CD8-positive, alpha-beta memory T cell (primary cell): ENCODE measurements around the gene DNAH10. TPM values are rescaled to one million over a fixed set of nuclear protein-coding genes. Genes with fewer than 3 reads are reported as not detected.

Experiments used
- CTCF ChIA-PET: fragments of 350-600 bp; sonication (Branson Sonifier 250); formaldehyde crosslinking; loops from one replicate; lab custom pipeline; 2021; ENCODE audit warnings: antibody characterized with exemption; lab: Charles Lee
- POLR2A ChIA-PET: fragments of 350-600 bp; sonication (Branson Sonifier 250); formaldehyde crosslinking; loops from one replicate; lab custom pipeline; 2021; ENCODE audit warnings: antibody characterized with exemption; lab: Charles Lee
- DNase-seq, 5 donors: peaks; one replicate each; pipeline versions ENCODE4 v3.0.0 to v3.0.0-alpha.2; 2020 to 2022; ENCODE audit warnings: mixed read lengths in 1 of 5
- H3K27ac ChIP-seq: one replicate; pipeline ENCODE4 v1.7.0; 2013; ENCODE audit warnings: low read depth, mild to moderate bottlenecking, low read length, moderate library complexity
- H3K27me3 ChIP-seq: 2 replicates; pipeline ENCODE4 v1.7.0; 2013; ENCODE audit warnings: low read length, mild to moderate bottlenecking; ENCODE audit not compliant: insufficient read depth, poor library complexity, severe bottlenecking
- H3K36me3 ChIP-seq: 2 replicates; pipeline ENCODE4 v1.7.0; 2013; ENCODE audit warnings: mild to moderate bottlenecking, low read length, moderate library complexity; ENCODE audit not compliant: insufficient read depth
- H3K4me1 ChIP-seq: 2 replicates; pipeline ENCODE4 v1.7.0; 2013; ENCODE audit warnings: mild to moderate bottlenecking, low read length, moderate library complexity; ENCODE audit not compliant: insufficient read depth
- H3K4me3 ChIP-seq: 2 replicates; pipeline ENCODE4 v1.7.0; 2013; ENCODE audit warnings: mild to moderate bottlenecking, low read length
- H3K9me3 ChIP-seq: 2 replicates; pipeline ENCODE4 v1.7.0; 2013; ENCODE audit warnings: mild to moderate bottlenecking, low read length
- H3K27ac Mint-ChIP-seq, 8 donors: one replicate each; pipeline ENCODE4 v1.8.0; 2020 to 2021; ENCODE audit warnings: mixed read lengths in 8 of 8, mild to moderate bottlenecking in 6 of 8, inconsistent platforms in 3 of 8, moderate library complexity in 3 of 8
- H3K27me3 Mint-ChIP-seq, 2 donors: one replicate each; pipeline ENCODE4 v1.8.0; 2020 to 2021; ENCODE audit warnings: mixed read lengths in 2 of 2, mild to moderate bottlenecking in 1 of 2, moderate library complexity in 1 of 2
- H3K36me3 Mint-ChIP-seq, 3 donors: one replicate each; pipeline ENCODE4 v1.8.0; 2020 to 2021; ENCODE audit warnings: mixed read lengths in 3 of 3, inconsistent platforms in 1 of 3, mild to moderate bottlenecking in 1 of 3
- H3K4me1 Mint-ChIP-seq, 3 donors: one replicate each; pipeline ENCODE4 v1.8.0; 2020 to 2021; ENCODE audit warnings: mixed read lengths in 3 of 3, inconsistent platforms in 1 of 3, mild to moderate bottlenecking in 1 of 3
- H3K4me3 Mint-ChIP-seq, 7 donors: one replicate each; pipeline ENCODE4 v1.8.0; 2020 to 2021; ENCODE audit warnings: mixed read lengths in 7 of 7, mild to moderate bottlenecking in 6 of 7, moderate library complexity in 4 of 7, inconsistent platforms in 2 of 7
- H3K9me3 Mint-ChIP-seq, 5 donors: one replicate each; pipeline ENCODE4 v1.8.0; 2020 to 2022; ENCODE audit warnings: mixed read lengths in 5 of 5, mild to moderate bottlenecking in 3 of 5, moderate library complexity in 2 of 5, inconsistent platforms in 1 of 5
- polyA plus RNA-seq: library from polyadenylated mRNA; unstranded; fragments of 300-500 nt; fragmentation: Illumina TruSeq; gene quantifications from one replicate; pipeline ENCODE4 v1.2.3, GENCODE V29; 2021
- total RNA-seq, 2 experiments: library from RNA; stranded (reverse); gene quantifications; one replicate each; pipeline ENCODE4 v1.2.3, GENCODE V29; 2021

The DNAH10 gene
- total and polyA plus RNA-seq, 3 experiments from 2014 or later, result 0.09 to 0.13 TPM; not detected in 1

DNA sequence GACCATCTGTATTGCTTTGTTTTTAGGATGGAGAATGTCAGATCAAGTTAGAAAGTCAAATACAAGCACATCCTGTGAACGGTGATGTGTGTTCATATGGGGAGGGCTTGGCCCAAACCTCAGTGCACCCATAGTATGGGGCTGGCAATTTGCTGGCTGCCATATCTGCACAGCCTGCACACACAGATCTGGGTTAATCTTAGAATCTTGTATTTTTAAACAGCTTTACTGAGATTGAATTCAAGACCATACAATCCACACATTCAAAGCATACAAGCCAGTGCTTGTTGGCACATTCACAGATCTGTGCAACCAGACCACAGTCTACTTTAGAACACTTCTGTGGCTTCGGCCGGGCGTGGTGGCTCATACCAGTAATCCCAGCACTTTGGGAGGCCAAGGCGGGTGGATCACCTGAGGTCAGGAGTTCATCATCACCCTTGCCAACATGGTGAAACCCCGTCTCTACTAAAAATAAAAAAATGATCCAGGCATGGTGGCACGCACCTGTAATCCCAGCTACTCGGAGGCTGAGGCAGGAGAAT, 120.1 kb downstream of the DNAH10 start:
- no peaks in the 10 kb centered on the region for H3K9me3 ChIP-seq
- no peaks in the 10 kb centered on the region for H3K4me1 Mint-ChIP-seq
- H3K27me3 Mint-ChIP-seq, result peaks cover 6 to 44% of the 10 kb centered on the region in 2 donors
- H3K4me3 ChIP-seq, result no peak overlapping the region
- H3K4me3 Mint-ChIP-seq, result no peak overlapping the region
- no peaks in the 10 kb centered on the region for H3K9me3 Mint-ChIP-seq
- H3K4me1 ChIP-seq, result no peaks in the 10 kb centered on the region
- POLR2A ChIA-PET, result no interaction called here
- no peaks in the 10 kb centered on the region for H3K36me3 ChIP-seq
- H3K27ac ChIP-seq, result no peak overlapping the region
- H3K27me3 ChIP-seq, result no peaks in the 10 kb centered on the region
- no peak overlapping the region for H3K27ac Mint-ChIP-seq
- CTCF ChIA-PET, result no interaction called here
- H3K36me3 Mint-ChIP-seq, result no peaks in the 10 kb centered on the region
- no peak for DNase-seq

DNA sequence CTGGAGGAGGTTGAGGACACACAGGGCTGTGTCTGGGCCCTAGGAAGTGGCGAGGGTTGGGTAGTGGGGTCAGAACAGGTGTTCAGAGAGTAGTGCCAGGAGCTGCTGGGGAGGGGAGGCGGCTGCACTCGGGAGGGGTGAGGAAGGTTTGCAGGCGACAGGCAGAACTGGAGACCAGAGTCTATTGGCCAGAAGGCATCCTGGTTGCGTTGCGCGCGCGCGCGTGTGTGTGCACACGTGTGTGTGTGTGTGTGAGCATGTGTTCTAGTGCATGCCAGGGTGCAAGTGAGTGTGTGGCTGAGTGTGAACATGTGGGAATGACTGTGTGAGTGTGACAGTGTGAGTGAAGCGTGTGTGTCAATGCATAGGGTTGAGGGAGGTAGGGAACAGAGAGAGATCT, 124.2 kb downstream of the DNAH10 start:
- no peaks in the 10 kb centered on the region for H3K4me1 Mint-ChIP-seq
- no peaks in the 10 kb centered on the region for H3K4me1 ChIP-seq
- H3K27me3 Mint-ChIP-seq, result peaks cover 8 to 48% of the 10 kb centered on the region in 2 donors
- no peak for DNase-seq
- H3K36me3 Mint-ChIP-seq, result no peaks in the 10 kb centered on the region
- no peak overlapping the region for H3K27ac ChIP-seq
- H3K9me3 Mint-ChIP-seq, result no peaks in the 10 kb centered on the region
- H3K27ac Mint-ChIP-seq, result peak overlapping the region in 1 of 8 donors; percentile 59
- no peaks in the 10 kb centered on the region for H3K36me3 ChIP-seq
- no peak overlapping the region for H3K4me3 ChIP-seq
- no peaks in the 10 kb centered on the region for H3K27me3 ChIP-seq
- ChIA-PET POLR2A (no interaction called here), CTCF (no interaction called here)
- H3K4me3 Mint-ChIP-seq, result no peak overlapping the region
- no peaks in the 10 kb centered on the region for H3K9me3 ChIP-seq

DNA sequence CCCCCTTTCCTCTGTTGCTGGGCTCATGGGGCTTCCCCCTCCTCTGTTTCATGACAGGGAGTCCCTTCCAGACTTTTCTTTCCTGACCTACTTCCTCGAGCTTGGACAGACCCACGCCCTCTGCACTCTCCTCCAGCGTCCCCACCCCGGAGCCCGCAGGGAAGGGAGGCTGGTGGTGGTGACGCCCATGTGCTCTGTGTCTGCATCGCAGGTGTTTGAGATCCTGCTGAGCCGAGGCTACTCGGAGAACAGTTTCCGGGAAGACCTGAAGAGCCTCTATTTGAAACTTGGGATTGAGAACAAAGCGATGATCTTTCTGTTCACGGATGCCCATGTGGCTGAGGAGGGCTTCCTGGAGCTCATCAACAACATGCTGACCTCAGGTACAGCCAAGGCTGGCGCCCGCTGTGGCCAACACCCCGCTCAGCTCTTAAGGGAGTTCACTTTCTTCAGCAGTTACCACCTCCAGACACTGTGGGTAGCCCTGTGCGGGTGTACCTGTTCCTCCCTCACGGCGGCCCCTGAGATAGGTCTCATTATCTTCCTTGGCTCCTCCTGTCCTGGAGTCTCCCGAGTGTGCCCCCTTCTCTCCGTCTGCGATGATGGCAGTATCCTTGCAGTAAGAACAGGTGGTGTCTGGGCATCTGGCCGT, 125.0 kb downstream of the DNAH10 start:
- POLR2A ChIA-PET, result no interaction called here
- no peaks in the 10 kb centered on the region for H3K4me1 Mint-ChIP-seq
- H3K4me3 Mint-ChIP-seq, result no peak overlapping the region
- no peak overlapping the region for H3K27ac Mint-ChIP-seq
- no peaks in the 10 kb centered on the region for H3K27me3 ChIP-seq
- no peak overlapping the region for H3K4me3 ChIP-seq
- H3K9me3 ChIP-seq, result no peaks in the 10 kb centered on the region
- no peaks in the 10 kb centered on the region for H3K36me3 Mint-ChIP-seq
- no peak for DNase-seq
- peaks cover 5 to 48% of the 10 kb centered on the region in 2 donors for H3K27me3 Mint-ChIP-seq
- H3K9me3 Mint-ChIP-seq, result no peaks in the 10 kb centered on the region
- no peak overlapping the region for H3K27ac ChIP-seq
- no peaks in the 10 kb centered on the region for H3K36me3 ChIP-seq
- CTCF ChIA-PET, result no interaction called here
- H3K4me1 ChIP-seq, result no peaks in the 10 kb centered on the region

DNA sequence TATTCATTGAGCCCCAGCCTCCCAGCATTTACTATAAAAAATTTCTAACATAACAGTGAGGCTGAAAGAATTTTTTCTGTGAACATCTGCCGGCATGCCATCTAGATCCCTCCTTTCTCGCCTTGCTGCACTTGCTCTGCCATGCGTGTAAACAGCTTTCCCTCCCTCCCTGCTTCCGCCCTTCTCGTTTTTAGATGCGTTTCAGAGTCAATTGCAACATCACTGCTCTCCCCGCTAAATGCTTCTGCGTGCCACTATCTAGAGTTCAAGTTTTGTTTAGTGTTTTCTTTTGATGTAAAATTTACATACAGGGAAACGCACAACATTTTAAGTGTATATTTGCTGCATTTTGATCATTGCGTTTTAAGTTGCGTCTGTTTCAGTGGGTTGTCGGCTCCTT, 126.9 kb downstream of the DNAH10 start:
- Histone ChIP-seq H3K27me3 (no peaks in the 10 kb centered on the region), H3K27ac (no peak overlapping the region), H3K9me3 (no peaks in the 10 kb centered on the region), H3K4me1 (no peaks in the 10 kb centered on the region), H3K4me3 (no peak overlapping the region), H3K36me3 (no peaks in the 10 kb centered on the region)
- H3K27ac Mint-ChIP-seq, result peak overlapping the region in 1 of 8 donors; percentile 1
- DNase-seq, result no peak
- ChIA-PET POLR2A (no interaction called here), CTCF (no interaction called here)
- no peaks in the 10 kb centered on the region for H3K36me3 Mint-ChIP-seq
- H3K27me3 Mint-ChIP-seq, result peaks cover 7 to 39% of the 10 kb centered on the region in 2 donors
- no peaks in the 10 kb centered on the region for H3K9me3 Mint-ChIP-seq
- H3K4me1 Mint-ChIP-seq, result no peaks in the 10 kb centered on the region
- no peak overlapping the region for H3K4me3 Mint-ChIP-seq

GRCh38 chr12:123889848-123890535, 127.9 kb downstream of the DNAH10 start:
- H3K4me1 Mint-ChIP-seq, result no peaks in the 10 kb centered on the region
- no peak for DNase-seq
- POLR2A ChIA-PET, result no interaction called here
- H3K9me3 Mint-ChIP-seq, result no peaks in the 10 kb centered on the region
- Histone ChIP-seq H3K4me1 (no peaks in the 10 kb centered on the region), H3K9me3 (no peaks in the 10 kb centered on the region), H3K36me3 (no peaks in the 10 kb centered on the region), H3K4me3 (no peak overlapping the region), H3K27me3 (no peaks in the 10 kb centered on the region), H3K27ac (no peak overlapping the region)
- H3K27ac Mint-ChIP-seq, result no peak overlapping the region
- peaks cover 7 to 38% of the 10 kb centered on the region in 2 donors for H3K27me3 Mint-ChIP-seq
- no peaks in the 10 kb centered on the region for H3K36me3 Mint-ChIP-seq
- no peak overlapping the region for H3K4me3 Mint-ChIP-seq
- CTCF ChIA-PET, result no interaction called here

- no peaks in the 10 kb centered on the region for H3K36me3 Mint-ChIP-seq
- CTCF ChIA-PET, result no interaction called here
- Histone ChIP-seq H3K36me3 (no peaks in the 10 kb centered on the region), H3K4me1 (no peaks in the 10 kb centered on the region), H3K27me3 (no peaks in the 10 kb centered on the region), H3K9me3 (no peaks in the 10 kb centered on the region), H3K27ac (no peak overlapping the region), H3K4me3 (no peak overlapping the region)
- no peak overlapping the region for H3K4me3 Mint-ChIP-seq
- H3K9me3 Mint-ChIP-seq, result no peaks in the 10 kb centered on the region
- DNase-seq, result no peak
- peaks cover 7 to 34% of the 10 kb centered on the region in 2 donors for H3K27me3 Mint-ChIP-seq
- H3K27ac Mint-ChIP-seq, result no peak overlapping the region
- H3K4me1 Mint-ChIP-seq, result no peaks in the 10 kb centered on the region
- POLR2A ChIA-PET, result no interaction called here
Measured at GRCh38 chr12:123890536-123890902, 128.4 kb downstream of the DNAH10 start.

GRCh38 chr12:123891011-123891410, 128.9 kb downstream of the DNAH10 start:
- Mint-ChIP-seq H3K36me3 (no peaks in the 10 kb centered on the region), H3K4me1 (no peaks in the 10 kb centered on the region), H3K27me3 (peaks cover 7 to 33% of the 10 kb centered on the region in 2 donors), H3K27ac (no peak overlapping the region), H3K4me3 (no peak overlapping the region), H3K9me3 (no peaks in the 10 kb centered on the region)
- CTCF ChIA-PET, result no interaction called here
- no peaks in the 10 kb centered on the region for H3K27me3 ChIP-seq
- no peak for DNase-seq
- H3K4me3 ChIP-seq, result no peak overlapping the region
- H3K36me3 ChIP-seq, result no peaks in the 10 kb centered on the region
- H3K4me1 ChIP-seq, result no peaks in the 10 kb centered on the region
- H3K27ac ChIP-seq, result no peak overlapping the region
- H3K9me3 ChIP-seq, result no peaks in the 10 kb centered on the region
- POLR2A ChIA-PET, result no interaction called here

DNA sequence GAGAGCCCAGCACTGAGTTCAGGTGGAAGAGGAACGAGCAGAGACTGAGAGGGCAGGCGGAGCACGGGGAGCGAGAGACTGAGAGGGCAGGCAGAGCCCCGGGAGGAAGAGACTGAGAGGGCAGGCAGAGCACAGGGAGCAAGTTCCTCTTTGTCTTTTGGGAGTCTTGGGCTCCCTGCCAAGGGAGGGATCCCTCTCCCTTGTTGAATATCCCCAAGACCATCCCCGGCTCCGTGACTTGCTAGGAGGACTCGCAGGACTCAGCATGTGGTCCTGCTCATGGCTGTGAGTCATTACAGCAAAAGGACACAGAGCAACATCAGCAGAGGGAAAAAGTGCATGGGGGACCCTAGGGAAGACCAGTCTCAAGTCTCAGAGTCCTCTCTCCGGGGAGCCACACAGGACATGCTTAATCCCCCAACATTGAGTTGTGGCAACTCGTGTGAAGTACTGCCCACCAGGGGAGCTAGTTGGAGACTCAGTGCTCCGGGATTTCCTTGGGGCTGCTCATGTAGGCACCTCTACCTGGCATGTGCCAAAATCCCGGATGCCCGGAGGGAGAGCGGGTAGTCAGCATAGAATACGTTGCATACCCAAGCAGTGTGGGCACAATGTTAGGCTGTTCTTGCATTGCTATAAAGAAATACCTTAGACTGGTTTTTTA, 129.5 kb downstream of the DNAH10 start:
- Mint-ChIP-seq H3K4me1 (no peaks in the 10 kb centered on the region), H3K4me3 (no peak overlapping the region), H3K36me3 (no peaks in the 10 kb centered on the region), H3K27ac (no peak overlapping the region), H3K27me3 (peaks cover 7 to 28% of the 10 kb centered on the region in 2 donors), H3K9me3 (no peaks in the 10 kb centered on the region)
- Histone ChIP-seq H3K9me3 (no peaks in the 10 kb centered on the region), H3K27ac (no peak overlapping the region), H3K4me3 (no peak overlapping the region), H3K4me1 (no peaks in the 10 kb centered on the region), H3K27me3 (no peaks in the 10 kb centered on the region), H3K36me3 (no peaks in the 10 kb centered on the region)
- DNase-seq, result no peak
- CTCF ChIA-PET, result no interaction called here
- POLR2A ChIA-PET, result no interaction called here
